DND-41 (cell line): ENCODE measurements around the gene LTBP2.

ENCODE experiments used
- CTCF ChIP-seq: IDR thresholded peaks from 2 replicates; pipeline ENCODE4 v1.5.1; 2012; ENCODE audit warnings: borderline replicate concordance, low read length, moderate library complexity, mild to moderate bottlenecking; ENCODE audit not compliant: poor library complexity, severe bottlenecking; ENCODE audit errors: extremely low read depth
- EZH2 ChIP-seq: IDR thresholded peaks from 3 replicates; pipeline ENCODE4 v1.6.1; 2012; ENCODE audit warnings: borderline replicate concordance, low read depth, mild to moderate bottlenecking, moderate library complexity, low read length, inconsistent platforms; ENCODE audit not compliant: severe bottlenecking

- TF ChIP-seq CTCF: no peak
- TF ChIP-seq EZH2: no peak
Measured at GRCh38 chr14:74480046-74480445, 132.0 kb downstream of the LTBP2 start.
